NCI-H526 treated with DMSO at 0.1 percent for 48 hours (cell line): ENCODE data around the gene LHFPL4.
"Not testable (repeated sequence)": the region's sequence is repeated elsewhere in the genome, so short reads cannot be mapped to it uniquely, and the experiment has no call there.

Experiments
- DNase-seq: peaks from one replicate; lab custom pipeline; 2025; lab: John Stamatoyannopoulos, UW

The LHFPL4 gene

DNA sequence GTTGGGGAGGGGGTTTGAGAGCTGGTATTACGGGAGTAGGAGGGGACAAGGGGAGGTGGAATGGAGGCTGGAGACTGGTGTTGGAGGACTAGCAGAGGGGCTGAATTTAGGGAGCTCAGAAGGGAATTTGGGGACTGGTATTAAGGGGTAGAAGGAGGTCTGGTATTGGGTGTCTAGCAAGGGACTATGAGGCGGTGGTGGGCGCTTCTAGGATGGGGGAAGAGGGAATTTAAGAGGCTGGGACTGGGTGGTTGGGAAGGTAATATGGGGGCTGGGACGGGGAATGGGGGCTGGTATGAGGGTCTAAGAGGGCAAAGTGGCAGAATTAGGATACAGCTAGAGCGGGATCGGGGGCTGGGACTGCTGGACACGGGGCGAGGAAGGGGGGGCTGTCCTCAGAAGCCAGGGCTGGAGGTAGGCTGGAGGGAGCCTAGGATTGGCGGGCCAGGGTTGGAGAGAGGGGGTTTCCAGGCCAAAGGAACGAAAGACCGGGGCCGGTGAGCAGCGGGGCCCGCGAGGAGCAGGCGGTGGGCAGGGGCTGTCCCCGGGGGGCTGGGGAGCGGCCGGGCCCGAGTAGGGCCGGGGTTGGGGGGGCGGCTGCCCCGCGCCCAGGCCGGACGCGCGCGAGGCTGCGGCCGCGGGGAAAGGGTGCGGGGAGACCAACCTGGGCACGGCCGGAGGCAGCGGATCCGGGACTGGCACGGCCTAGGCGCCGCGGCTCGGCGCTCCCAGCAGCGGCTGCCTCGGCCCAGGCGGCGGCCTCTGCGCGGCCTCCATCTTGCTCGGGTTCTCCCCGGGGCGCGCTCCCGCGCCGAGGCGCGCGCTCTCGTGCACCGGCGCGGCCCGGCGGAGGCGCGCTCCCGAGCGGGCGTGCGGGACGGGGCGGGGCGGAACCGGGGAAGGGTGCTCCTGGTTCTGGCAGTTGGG, at the start of gene LHFPL4:
TSS of gene LHFPL4 (minus strand) at position 802 of the 927 bp plus-strand sequence. CDS start 1,143 bp downstream, outside the sequence.
- peak; percentile 9 for DNase-seq

DNA sequence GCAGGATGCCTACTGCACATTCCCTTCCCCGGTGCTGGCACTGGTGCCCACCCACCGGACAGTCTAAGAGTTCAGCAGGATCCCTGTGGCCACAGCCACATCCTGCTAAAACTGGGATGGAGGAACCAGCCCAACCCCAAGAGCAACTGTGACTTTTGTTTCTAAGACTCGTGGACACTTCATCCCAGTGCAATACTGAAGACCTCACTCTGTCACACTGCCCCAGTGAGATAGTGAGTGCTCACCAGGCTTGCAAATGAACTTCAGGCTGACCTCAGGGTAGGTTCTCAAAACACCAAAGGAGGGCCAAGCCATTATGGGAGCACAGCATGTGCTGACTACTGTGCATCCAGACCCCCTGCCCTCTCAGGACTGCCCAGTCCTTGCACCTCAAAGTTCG, 49.0 kb upstream of the LHFPL4 start:
- DNase-seq = no peak

DNA sequence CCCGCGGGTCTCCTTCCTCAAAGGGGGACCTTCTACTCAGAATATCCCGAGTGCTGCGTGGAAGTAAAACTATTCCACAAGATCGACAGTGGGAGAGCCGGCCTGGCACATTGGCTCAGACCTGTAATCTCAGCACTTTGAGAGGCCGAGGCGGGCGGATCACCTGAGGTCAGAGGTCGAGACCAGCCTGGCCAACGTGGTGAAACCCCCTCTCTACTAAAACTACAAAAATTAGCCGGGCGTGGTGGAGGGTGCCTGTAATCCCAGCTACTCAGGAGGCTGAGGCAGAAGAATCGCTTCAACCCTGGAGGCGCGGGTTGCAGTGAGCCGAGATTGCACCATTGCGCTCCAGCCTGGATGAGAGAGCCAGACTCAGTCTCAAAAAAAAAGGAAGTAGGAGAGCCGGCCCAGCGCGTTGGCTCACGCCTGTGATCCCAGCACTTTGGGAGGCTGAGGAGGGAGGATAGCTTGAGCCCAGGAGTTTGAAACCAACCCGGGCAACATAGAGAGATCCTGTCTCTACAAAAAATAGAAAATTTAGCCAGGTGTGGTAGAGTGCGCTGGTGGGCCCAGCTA, 47.5 kb upstream of the LHFPL4 start:
- not testable (repeated sequence) for DNase-seq

DNA sequence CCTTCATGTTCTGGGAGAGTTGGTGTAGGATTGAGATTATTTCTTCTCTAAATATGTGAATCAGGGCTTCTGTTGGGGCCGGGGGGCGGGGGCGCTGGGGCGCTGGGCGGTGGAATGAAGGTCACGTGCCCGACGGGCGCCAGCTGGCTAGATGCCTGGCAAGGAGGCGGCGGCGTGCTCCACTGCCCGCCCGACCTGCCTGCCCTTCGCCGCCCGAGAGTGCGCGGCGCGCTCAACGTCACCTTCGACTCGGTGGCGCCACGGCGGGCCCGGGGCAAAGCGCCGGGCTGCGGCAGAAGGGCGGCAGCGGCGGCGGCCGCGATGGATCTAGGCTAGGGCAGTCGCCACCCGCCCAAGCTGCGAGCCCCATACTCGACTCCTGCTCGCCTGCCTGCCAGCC, 47.0 kb upstream of the LHFPL4 start:
- peak; percentile 26 for DNase-seq

DNA sequence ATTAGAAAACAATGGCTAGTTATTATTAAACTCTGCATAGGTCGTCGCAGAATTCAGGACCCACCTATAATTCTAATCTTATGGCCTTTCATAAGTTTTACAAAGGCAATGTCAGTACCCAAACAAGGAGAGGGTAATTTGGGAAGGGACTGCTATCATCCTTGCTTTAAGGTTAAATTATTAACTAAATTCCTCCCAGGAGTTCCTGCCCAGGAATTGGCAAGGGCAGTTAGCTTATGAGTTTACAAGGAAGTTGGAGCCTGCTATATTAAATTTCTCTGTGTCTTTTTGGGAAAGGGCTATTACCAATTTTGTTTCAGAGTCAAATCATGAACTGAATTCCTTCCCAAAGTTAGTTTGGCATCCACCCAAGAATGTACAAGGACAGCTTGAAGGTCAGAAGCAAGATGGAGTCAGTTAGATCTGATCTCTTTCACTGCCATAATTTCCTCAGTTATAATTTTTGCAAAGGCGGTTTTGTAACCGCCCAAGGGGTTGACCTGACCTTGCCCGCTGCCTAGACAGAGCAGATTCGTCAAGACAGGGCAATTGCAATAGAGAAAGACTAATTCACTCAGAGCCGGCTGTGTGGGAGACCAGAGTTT, 45.3 kb upstream of the LHFPL4 start:
- DNase-seq = no peak

DNA sequence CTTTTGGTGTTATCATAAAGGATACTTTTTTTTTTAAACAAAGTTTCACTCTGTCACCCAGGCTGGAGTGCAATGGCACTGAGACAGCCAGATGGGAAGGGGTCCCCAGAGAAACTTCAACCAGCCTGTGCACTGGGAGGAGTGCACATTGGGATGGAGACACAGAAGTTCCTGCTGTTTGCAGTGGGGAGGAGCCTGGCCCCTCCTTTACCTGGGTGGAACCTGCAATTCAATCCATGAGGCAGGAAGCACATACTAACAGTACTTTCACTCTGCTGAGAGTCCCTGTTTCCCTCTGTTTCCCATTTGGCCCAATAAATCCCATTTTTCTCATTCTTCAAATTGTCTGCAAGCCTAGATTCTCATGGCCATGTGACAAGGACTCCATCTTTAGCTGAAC, 42.3 kb upstream of the LHFPL4 start:
- no peak for DNase-seq

DNA sequence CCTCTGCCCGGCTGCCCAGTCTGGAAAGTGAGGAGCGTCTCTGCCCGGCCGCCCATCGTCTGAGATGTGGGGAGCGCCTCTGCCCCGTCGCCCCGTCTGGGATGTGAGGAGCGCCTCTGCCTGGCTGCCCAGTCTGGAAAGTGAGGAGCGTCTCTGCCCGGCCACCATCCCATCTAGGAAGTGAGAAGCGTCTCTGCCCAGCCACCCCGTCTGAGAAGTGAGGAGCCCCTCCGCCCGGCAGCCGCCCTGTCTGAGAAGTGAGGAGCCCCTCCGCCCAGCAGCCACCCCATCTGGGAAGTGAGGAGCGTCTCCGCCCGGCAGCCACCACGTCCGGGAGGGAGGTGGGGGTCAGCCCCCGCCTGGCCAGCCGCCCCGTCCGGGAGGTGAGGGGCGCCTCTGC, 38.2 kb upstream of the LHFPL4 start:
- not testable (repeated sequence) for DNase-seq

DNA sequence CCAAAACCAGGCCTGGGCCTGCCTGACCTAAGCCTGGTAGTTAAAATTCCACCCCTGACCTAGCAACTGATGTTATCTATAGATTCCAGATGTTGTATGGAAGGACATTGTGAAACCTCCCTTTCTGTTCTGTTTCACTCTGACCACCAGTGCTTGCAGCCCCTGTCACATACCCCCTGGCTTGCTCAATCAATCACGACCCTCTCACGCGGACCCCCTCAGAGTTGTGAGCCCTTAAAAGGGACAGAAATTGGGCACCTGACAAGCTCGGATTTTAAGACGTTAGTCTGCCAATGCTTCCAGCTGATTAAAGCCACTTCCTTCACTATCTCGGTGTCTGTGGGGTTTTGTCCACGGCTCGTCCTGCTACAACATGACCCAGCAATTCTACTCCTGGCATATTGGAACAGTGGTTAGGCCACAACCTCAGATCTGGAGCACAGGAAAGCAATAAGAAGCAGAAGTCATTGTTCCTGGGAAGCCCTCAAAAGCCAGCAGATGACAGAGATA, 36.7 kb upstream of the LHFPL4 start:
- no peak for DNase-seq

DNA sequence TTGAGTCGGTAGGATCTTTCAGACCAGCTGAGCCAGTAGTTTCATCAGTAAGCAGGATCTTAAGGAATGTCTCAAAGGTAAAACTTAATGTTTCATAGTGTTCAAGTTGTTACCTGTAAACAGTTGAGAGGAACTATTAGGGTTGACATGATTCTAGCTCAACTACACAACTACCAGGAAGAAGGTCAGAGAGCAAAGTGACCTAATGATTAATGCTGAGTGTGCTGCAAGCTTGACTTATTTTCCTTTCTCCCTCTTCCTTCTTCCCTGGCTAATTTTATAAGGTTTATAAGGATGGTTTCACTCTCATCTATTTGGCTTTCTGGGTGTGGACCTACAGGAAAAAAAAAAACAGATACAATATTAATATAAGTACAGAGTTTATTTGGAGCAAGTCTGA, 30.2 kb upstream of the LHFPL4 start:
- no peak for DNase-seq

DNA sequence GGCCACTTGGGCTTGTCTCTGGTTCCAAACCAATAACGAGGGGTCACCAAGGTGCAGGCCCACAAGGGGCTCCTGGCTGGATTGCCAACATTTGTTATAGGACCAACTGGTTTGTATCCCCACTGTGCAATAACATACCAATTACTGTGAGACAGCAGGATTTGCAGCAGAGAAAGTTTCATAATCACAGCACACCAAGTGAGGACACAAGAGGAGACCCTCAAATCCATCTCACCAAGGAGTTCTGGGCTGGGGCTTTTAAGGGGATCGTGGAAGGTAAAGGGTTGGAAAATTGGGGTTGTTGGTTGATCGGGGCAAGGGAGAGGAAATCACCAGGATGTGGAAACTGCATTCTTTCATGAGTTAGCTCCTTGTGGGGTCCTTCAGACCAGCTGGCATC, 29.7 kb upstream of the LHFPL4 start:
- DNase-seq = no peak

DNA sequence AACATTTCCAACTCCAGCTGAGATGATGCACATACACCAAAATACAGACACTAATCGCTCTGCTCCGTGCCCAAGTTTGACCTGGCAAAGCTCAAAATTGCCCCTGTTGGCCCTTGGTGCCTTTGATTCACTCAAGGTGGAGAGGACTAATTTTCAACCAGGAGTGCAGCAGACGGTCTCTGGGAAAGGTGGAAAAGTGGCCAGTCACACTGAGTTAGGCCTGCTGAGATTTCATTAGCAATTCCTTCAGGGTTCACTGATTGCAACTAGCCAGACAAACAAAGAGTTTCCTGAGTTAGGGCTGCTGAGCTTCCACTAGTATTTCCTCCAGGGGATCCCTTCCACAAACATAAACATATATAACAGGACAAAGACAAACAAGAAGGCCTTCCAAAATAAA, 28.7 kb upstream of the LHFPL4 start:
- no peak for DNase-seq

DNA sequence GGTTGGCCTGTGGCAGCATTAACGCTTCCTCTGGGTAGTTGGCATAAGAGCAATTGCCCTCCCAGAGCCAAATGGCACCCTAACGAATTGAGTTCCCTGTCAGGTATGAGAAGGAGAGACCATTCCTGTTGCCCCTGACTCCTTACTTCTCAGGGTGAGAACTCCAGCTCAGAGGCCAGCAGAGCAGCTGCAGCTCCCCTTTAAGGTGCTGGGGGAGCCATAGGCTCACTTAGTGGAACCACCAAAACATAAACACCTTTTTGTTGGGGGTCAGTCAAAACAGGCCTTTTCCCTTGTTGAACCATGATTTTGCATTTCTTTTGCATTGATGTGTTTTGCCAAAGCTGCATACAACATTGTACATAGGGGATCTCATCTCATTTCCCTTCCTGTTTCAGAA, 28.1 kb upstream of the LHFPL4 start:
- DNase-seq = no peak

DNA sequence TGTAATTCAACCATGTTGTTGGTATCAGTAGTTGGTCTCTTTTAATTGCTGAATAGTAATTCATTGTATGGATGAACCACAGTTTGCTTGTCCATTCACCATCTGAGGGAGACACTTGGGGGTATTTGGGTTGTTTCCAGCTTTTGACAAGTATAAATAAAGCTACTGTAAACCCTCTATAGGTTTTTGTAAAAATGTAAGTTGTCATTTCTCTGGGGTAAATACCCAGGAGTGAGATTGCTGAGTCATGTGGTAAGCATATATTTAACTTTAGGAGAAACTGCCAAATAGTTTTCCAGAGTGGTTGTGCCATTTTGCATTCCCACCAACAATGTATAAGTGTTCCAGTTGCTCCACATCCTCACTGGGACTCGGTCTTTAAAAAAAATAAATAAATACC, 15.4 kb upstream of the LHFPL4 start:
- no peak for DNase-seq

DNA sequence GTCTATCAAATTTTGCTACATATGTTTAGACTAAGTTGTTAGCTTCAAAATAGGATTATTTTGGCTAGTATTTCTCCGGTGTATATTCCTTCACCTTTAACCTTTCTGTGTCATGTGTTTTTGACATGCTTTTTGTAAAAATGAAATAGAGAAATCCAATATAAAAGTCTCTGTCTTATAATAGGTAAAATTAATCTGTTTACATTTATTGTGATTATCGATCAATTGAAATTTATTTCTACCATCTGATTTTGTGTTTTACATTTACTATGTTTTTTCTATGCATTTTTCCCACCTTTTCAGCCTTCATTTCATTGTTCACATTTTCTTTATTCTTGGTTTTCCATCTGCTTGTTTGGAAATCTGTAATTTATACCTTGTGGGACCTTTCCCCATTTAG, 11.7 kb upstream of the LHFPL4 start:
- no peak for DNase-seq

DNA sequence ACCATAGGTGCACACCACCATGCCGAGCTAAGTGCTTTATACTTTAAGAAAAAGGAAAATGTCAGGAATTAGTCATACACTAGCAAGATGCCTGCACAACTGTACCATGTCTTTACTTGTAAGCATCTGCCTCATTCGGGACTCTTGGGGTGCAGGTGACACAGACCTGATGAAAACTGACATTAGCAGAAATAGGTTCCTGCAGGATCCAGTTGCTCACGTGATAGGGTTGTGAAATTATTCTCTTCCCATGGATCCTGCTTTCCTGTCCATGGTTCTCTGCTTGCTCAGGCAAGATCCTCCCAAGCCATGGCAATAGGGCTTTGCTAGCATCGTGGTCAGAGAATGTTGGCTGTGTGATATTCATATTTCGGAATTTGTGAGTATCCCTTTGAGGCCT, 10.2 kb upstream of the LHFPL4 start:
- no peak for DNase-seq

DNA sequence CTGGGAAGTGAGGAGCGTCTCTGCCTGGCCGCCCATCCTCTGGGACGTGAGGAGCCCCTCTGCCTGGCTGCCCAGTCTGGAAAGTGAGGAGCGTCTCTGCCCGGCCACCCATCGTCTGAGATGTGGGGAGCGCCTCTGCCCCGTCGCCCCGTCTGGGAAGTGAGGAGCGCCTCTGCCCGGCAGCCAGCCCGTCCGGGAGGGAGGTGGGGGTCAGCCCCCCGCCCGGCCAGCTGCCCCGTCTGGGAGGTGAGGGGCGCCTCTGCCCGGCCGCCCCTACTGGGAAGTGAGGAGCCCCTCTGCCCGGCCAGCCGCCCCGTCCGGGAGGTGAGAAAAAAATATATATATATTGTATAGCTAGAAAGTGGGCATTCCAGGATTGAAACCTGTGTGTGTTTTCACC, 6.4 kb upstream of the LHFPL4 start:
- not testable (repeated sequence) for DNase-seq

DNA sequence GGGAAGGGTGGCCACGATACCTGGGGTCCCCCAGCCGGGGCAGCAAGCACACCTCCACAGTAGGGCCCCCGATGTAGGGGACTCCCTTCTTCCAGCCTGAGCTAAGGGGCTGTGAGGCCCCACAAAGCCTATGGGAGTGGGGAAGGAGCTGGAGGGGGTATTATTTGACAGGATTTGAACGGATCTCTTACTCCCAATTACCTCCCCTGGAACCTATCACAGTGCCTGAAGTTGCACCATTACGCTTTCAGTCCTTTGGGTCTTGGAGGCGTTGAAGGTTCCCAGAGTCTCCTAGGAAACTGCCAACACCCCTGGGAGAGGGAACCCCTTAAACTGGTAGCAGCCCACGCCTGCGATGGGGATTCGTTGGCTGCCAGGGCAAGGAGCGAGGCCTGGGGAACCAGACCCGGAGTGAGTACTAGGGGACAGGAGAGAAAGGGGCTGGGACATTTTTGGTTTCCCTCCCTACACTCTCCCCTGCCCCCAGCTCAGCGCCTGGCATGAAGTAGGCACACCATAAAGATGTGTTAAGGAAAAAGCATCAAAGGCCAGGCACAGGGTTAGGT, 409 bp upstream of the LHFPL4 start:
- no peak for DNase-seq

DNA sequence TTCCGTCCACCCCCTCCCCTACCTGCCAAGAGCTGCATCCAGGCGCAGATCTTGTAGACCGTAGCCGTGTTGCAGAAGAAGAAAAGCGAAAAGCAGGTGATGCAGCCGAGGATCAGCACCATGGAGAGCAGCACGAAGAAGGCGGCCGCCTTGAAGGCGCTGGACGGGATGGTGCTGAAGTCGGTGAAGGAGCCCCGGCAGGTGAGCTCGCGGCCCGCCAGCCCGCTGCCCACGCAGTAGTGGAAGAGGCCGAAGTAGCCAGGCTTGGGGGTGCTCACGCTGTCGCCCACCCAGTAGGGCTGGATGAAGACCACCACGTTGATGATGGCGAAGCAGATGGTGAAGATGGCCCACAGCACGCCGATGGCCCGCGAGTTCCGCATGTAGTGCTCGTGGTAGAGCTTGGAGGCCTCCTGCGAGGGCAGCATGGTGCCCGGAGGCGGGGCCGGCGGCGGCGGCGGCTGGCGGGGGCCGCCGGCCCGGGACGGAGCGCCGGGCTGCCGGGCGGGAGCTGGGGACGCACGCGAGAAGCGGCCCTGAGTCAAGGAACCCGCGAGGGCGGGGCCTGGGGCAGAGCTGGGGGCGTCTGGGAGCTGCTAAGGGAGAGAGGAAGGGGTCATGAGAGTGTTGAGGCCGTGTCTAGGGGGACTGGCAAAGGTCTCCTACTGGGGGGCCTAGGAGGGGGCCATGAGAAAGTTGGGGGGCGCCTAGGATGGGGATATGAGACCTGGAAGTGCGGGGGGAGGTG, 1.2 kb downstream of the LHFPL4 start:
- DNase-seq = peak; percentile 3

DNA sequence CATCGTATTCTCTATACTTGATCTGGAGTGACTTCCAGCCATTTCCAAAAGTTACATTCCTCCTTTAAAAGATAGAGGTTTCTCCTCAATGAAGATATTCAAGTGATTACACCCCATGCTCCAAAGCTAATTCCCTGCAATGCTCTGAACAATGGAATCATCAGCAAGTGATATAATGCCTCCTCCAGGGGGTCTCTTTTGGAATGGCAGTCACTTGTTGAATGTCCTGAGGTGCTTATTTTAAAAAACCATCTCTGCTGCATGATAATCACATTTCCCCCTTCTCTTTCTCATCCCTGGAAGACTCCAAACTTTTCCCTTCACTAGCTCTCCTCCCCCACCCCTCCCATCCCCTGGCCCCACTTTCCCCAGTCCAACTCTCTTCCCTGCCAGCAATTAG, 2.6 kb downstream of the LHFPL4 start:
- no peak for DNase-seq

DNA sequence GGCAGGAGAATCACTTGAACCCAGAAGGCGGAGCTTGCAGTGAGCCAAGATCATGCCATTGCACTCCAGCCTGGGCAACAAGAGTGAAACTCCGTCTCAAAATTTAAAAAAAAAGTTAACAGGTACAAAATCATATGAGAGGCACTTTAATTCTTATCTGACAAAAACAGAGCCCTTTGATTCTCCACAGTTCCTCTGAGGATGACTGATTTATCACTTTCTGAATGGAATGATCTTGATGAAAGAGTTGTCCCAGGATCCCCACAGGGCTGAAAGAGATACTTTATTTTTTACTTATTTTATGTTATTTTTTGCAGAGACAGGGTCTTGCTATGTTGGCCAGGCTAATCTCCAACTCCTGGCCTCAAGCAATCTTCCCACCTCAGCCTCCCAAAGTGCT, 4.0 kb downstream of the LHFPL4 start:
- no peak for DNase-seq

DNA sequence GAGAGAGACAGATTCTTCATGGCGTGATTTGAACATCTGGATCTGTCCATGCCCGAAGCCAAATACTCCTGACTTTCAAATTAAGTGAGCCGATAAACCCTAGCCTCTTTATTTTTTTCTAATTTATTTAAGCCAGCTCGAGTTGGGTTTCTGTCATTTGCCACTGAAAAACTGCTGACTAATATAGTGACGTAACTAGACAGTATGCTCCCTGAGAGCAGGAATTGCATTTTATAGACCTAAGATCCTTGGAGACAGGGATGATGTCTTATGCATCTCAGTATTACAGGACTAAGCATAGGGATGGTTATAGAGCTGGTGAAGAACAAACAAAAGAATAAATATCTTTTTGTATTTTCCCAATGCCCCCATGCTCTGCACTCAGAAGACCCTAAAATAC, 4.6 kb downstream of the LHFPL4 start:
- DNase-seq = no peak

DNA sequence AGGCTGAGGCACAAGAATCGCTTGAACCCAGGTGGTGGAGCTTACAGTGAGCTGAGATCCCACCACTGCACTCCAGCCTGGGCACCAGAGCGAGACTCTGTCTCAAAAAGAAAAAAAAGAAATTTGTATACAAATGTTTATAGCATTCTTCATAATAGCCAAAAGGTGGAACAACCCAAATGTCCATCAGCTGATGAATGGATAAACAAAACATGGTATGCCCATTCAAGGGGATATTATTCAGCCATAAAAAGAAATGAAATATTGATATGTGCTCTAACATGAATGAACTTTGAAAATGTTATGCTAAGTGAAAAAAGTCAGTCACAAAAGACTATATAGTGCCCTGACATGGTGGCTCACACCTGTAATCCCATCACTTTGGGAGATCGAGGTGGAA, 11.4 kb downstream of the LHFPL4 start:
- DNase-seq = no peak
